Fibroblast of lung (primary cell): ENCODE data around the gene SSBP3. TPM values are rescaled to one million over a fixed set of nuclear protein-coding genes. Genes with fewer than 3 reads are reported as not detected.

Experiments used
- DNase-seq, 2 donors: peaks; one replicate each; pipeline versions ENCODE4 v3.0.0 to v3.0.0-alpha.2; 2010; ENCODE audit warnings: low read depth in 2 of 2
- H2AFZ ChIP-seq: 2 replicates; pipeline ENCODE4 v1.5.1; 2012; ENCODE audit warnings: low read length, control low read depth, inconsistent platforms
- H3K27ac ChIP-seq: 2 replicates; pipeline ENCODE4 v1.5.1; 2011; ENCODE audit warnings: low read length, control low read depth; ENCODE audit not compliant: insufficient read depth
- H3K27me3 ChIP-seq: 2 replicates; pipeline ENCODE4 v1.5.1; 2011; ENCODE audit warnings: mild to moderate bottlenecking, low read length; ENCODE audit not compliant: control insufficient read depth, insufficient read depth
- H3K36me3 ChIP-seq: 2 replicates; pipeline ENCODE4 v1.5.1; 2011; ENCODE audit warnings: low read length; ENCODE audit not compliant: control insufficient read depth, insufficient read depth
- H3K4me1 ChIP-seq: 2 replicates; pipeline ENCODE4 v1.5.1; 2011; ENCODE audit warnings: low read length; ENCODE audit not compliant: control insufficient read depth, insufficient read depth; ENCODE audit errors: extremely low read depth
- H3K4me2 ChIP-seq: 2 replicates; pipeline ENCODE4 v1.5.1; 2011; ENCODE audit warnings: low read length, control low read depth; ENCODE audit not compliant: insufficient read depth; ENCODE audit errors: extremely low read depth
- H3K4me3 ChIP-seq, 4 experiments: fragments of 200-600 bp in 1 of 4; sonication (generic) in 1 of 4; replicated peaks in 1 of 4; 2 replicates each; pipeline ENCODE4 v1.5.1; 2011 to 2016; ENCODE audit warnings: low read length in 4 of 4, low read depth in 3 of 4, mild to moderate bottlenecking in 3 of 4, control low read depth in 2 of 4, inconsistent platforms in 1 of 4, mixed read lengths in 1 of 4; ENCODE audit not compliant: insufficient read depth in 1 of 4; ENCODE audit errors: control extremely low read depth in 1 of 4
- H3K79me2 ChIP-seq: 2 replicates; pipeline ENCODE4 v1.5.1; 2012; ENCODE audit warnings: mild to moderate bottlenecking, low read length, inconsistent platforms; ENCODE audit not compliant: control insufficient read depth, insufficient read depth
- H3K9ac ChIP-seq: 2 replicates; pipeline ENCODE4 v1.5.1; 2011; ENCODE audit warnings: mild to moderate bottlenecking, low read length, control low read depth; ENCODE audit not compliant: insufficient read depth
- H3K9me3 ChIP-seq: 2 replicates; pipeline ENCODE4 v1.5.1; 2012; ENCODE audit warnings: low read depth, low read length; ENCODE audit not compliant: control insufficient read depth, insufficient read depth
- H4K20me1 ChIP-seq: 2 replicates; pipeline ENCODE4 v1.5.1; 2011; ENCODE audit warnings: low read length; ENCODE audit not compliant: control insufficient read depth, insufficient read depth; ENCODE audit errors: extremely low read depth
- EZH2 ChIP-seq: IDR thresholded peaks from 2 replicates; pipeline ENCODE4 v1.5.1; 2012; ENCODE audit warnings: low read length, control low read depth, mild to moderate bottlenecking; ENCODE audit errors: missing control alignments
- polyA plus RNA-seq, 2 donors: library from polyadenylated mRNA; depleted of rRNA in 1 of 2; stranded (reverse) in 1 of 2; unstranded in 1 of 2; fragments of >200 nt; gene quantifications; 2 replicates each; pipeline ENCODE4 v1.2.1, GENCODE V29; 2011 to 2012; ENCODE audit warnings: missing spikeins in 1 of 2
- total RNA-seq: library from RNA; depleted of rRNA; stranded (reverse); fragments of >200 nt; gene quantifications from 2 replicates; pipeline ENCODE4 v1.2.1, GENCODE V29; 2014
- TF ChIP-seq, protein P1 (sequence below), 2 donors: IDR thresholded peaks in 1 of 2; conservative IDR thresholded peaks in 1 of 2; 1 replicate in 1 of 2; 2 replicates in 1 of 2; pipeline ENCODE4 v1.5.1; 2011 to 2012; ENCODE audit warnings: low read length in 2 of 2, control low read depth in 1 of 2, inconsistent platforms in 1 of 2, low read depth in 1 of 2, mild to moderate bottlenecking in 1 of 2

Gene SSBP3
- total and polyA plus RNA-seq, 2 donors (not counting 1 experiment from before 2014, with no cell fraction given) = 9.4 to 26.4 TPM

DNA sequence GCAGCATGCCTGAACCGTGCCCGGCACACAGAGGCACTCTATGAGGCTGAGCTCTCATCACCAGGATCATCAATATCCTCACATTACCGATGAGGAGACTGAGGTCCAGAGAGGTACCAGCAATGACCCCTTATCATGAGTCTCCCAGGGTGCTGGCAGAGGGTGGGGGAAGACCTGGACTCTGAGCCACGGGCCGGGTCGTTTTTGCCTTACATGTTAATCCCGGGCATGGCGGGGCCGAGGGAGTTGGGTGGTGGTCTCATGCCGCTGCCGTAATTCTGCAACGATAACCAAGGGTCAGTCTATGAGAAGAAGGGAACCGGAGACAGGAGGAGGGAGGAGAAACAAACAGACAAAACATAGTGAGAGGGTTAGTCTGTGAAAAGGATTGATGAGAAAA is 163.2 kb downstream of the SSBP3 start:
- TF ChIP-seq, protein P1, sequence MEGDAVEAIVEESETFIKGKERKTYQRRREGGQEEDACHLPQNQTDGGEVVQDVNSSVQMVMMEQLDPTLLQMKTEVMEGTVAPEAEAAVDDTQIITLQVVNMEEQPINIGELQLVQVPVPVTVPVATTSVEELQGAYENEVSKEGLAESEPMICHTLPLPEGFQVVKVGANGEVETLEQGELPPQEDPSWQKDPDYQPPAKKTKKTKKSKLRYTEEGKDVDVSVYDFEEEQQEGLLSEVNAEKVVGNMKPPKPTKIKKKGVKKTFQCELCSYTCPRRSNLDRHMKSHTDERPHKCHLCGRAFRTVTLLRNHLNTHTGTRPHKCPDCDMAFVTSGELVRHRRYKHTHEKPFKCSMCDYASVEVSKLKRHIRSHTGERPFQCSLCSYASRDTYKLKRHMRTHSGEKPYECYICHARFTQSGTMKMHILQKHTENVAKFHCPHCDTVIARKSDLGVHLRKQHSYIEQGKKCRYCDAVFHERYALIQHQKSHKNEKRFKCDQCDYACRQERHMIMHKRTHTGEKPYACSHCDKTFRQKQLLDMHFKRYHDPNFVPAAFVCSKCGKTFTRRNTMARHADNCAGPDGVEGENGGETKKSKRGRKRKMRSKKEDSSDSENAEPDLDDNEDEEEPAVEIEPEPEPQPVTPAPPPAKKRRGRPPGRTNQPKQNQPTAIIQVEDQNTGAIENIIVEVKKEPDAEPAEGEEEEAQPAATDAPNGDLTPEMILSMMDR (conservative IDR thresholded peaks at IDR 0.05 in 1 of 2, IDR thresholded peaks at IDR 0.05 in 1 of 2; ENCODE audit: low read depth in 1 of 2, low read length in 2 of 2) = no peak
- no peak for TF ChIP-seq EZH2
- Histone ChIP-seq H3K79me2 (no peaks in the 10 kb centered on the region), H3K4me2 (no peak overlapping the region), H3K36me3 (peaks cover 5% of the 10 kb centered on the region), H3K27ac (no peak overlapping the region), H3K4me3 (no peak overlapping the region), H3K9ac (no peak overlapping the region), H3K27me3 (no peaks in the 10 kb centered on the region), H3K9me3 (no peaks in the 10 kb centered on the region), H2AFZ (no peak overlapping the region), H4K20me1 (no peaks in the 10 kb centered on the region), H3K4me1 (no peaks in the 10 kb centered on the region)
- DNase-seq = no peak

DNA sequence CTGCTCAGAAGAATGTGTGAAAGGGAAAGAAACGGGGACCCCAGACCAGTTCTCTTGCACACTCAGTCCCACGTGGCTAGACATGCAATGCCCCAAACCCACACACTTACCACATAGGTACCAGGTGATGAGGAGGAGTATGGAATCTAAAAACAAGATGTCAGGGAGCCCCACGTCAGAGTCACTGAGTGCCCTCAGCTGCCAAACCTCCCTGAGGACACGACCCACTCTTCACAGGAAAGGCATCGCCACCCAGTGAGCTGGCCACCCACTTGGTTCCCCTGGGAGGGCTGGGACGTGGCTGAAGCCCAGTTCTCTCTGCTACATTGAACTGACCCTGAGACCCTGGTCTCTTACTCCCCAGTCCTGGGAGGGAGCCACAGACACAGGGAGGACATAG is 164.8 kb downstream of the SSBP3 start:
- no peaks in the 10 kb centered on the region for H3K27me3 ChIP-seq
- no peaks in the 10 kb centered on the region for H3K9me3 ChIP-seq
- peaks cover 5% of the 10 kb centered on the region for H3K36me3 ChIP-seq
- no peak overlapping the region for H3K9ac ChIP-seq
- no peak for DNase-seq
- no peak overlapping the region for H2AFZ ChIP-seq
- H3K4me3 ChIP-seq = no peak overlapping the region
- H4K20me1 ChIP-seq = no peaks in the 10 kb centered on the region
- H3K4me2 ChIP-seq = no peak overlapping the region
- no peaks in the 10 kb centered on the region for H3K4me1 ChIP-seq
- no peaks in the 10 kb centered on the region for H3K79me2 ChIP-seq
- no peak for TF ChIP-seq EZH2
- TF ChIP-seq, protein P1 (conservative IDR thresholded peaks at IDR 0.05 in 1 of 2, IDR thresholded peaks at IDR 0.05 in 1 of 2; ENCODE audit: low read depth in 1 of 2, low read length in 2 of 2) = no peak
- no peak overlapping the region for H3K27ac ChIP-seq

DNA sequence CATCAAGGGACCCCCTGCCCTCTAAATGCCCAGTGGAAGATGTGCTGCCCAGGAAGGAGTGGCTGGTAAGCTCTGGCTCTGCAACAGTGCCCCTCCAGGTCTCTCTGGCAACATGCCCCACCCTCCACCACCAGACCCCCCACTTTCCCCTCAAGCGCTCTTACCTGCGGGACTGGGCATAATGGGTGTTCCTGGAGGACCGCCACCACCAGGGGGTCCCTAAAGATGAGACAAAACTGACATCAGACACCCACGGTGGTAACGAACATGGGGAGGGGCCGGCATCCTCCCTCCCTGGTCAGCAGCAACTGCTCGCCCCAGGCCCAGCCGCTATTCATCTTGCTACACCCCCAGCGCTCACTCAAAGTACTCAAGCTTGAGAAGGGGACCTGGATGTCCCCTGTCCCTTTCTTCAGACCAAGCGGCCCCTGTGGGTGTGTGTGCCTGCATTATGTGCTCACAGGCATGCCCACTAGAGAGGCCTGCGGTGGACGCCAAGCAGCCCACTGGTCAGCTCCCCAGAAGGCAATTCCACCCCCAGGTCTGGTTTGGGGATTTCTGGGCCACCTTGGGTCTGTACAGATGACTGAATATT is 165.4 kb downstream of the SSBP3 start:
- Histone ChIP-seq H3K9me3 (no peaks in the 10 kb centered on the region), H3K36me3 (peaks cover 4% of the 10 kb centered on the region), H3K79me2 (no peaks in the 10 kb centered on the region), H3K27me3 (no peaks in the 10 kb centered on the region), H3K4me3 (no peak overlapping the region), H3K4me2 (no peak overlapping the region), H3K4me1 (no peaks in the 10 kb centered on the region), H3K9ac (no peak overlapping the region), H3K27ac (no peak overlapping the region), H4K20me1 (no peaks in the 10 kb centered on the region), H2AFZ (no peak overlapping the region)
- DNase-seq = no peak
- TF ChIP-seq EZH2 = no peak
- TF ChIP-seq, protein P1 (conservative IDR thresholded peaks at IDR 0.05 in 1 of 2, IDR thresholded peaks at IDR 0.05 in 1 of 2; ENCODE audit: low read depth in 1 of 2, low read length in 2 of 2) = no peak
